ENCODE measurements around the gene ZNF385C.
A peak's percentile ranks its signal among the peaks of the same experiment; 100 is the strongest.

ZNF385C gene

GRCh38 chr17:42052346-42052877 is 45.9 kb downstream of the ZNF385C start:
- no peak overlapping the region for H3K4me3 ChIP-seq (ENCODE audit: low read depth, low read length)
- no peak for DNase-seq (ENCODE audit: low read depth)
- TF ChIP-seq CTCF (IDR thresholded peaks at IDR 0.05; ENCODE audit: control insufficient read depth, extremely low read depth, insufficient read depth) = no peak

- DNase-seq (ENCODE audit: low read depth) = no peak
- H3K4me3 ChIP-seq (ENCODE audit: low read depth, low read length) = no peak overlapping the region
- TF ChIP-seq CTCF (IDR thresholded peaks at IDR 0.05; ENCODE audit: control insufficient read depth, extremely low read depth, insufficient read depth) = no peak
Measured at GRCh38 chr17:42051645-42052044, 46.6 kb downstream of the ZNF385C start.

DNA sequence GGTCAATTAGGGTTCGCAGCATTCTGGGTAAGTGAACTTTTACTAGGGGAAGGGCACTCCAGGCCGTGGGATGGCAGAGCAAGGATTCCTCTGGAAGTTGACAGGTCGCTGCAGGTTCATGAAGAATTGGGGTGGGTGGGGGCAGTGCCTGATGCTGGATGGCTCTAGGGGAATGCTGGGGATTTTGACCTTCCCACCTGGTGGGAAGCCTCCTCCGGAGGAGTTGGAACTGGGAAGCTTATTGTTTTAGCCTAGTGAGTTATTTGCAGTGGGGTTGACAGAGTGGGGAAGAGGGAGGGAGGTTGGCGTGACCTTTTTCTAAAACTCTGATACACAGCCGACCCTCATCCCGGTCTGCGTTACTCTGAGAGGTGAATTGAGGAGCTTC is 47.3 kb downstream of the ZNF385C start:
- peak overlapping the region; percentile 60 for H3K4me3 ChIP-seq (ENCODE audit: low read depth, low read length)
- no peak for DNase-seq (ENCODE audit: low read depth)
- no peak for TF ChIP-seq CTCF (IDR thresholded peaks at IDR 0.05; ENCODE audit: control insufficient read depth, extremely low read depth, insufficient read depth)

DNA sequence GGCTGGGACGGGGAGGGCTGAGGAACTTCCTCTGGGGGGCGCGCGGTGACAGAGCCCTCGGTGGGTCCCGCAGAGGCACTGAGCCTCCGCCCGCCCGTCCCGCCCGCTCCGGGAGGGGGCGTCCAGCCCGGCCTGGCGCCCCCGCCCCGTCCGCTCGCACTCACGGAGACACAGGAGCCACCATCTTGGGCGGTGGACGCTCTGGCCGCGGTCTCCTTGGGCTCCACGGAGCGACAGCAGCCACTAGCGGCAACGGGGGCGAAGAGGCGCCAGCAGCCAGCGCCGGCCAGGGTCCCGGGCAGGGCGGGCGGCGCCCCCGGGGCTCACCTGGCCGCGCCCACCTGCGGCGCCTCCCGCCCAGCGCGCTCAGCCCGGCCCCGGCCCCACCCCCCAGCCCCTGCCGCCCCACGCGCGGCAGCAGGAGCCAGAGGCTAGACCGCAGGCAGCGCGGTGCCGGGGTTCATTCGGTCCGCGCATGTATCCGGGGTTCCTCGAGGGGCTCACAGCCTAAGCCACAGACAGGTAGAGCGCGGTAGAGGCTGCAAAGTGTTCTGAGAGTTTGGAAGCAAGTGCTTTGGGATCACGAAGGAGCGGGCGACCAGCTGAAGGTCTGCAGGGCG is 47.8 kb downstream of the ZNF385C start, which contains the start of gene C17orf113:
Gene C17orf113 (minus strand): TSS at position 209 of the 620 bp plus-strand sequence. CDS start 7,225 bp downstream, outside the sequence.
- DNase-seq (ENCODE audit: low read depth) = no peak
- peak; percentile 59 for TF ChIP-seq CTCF (IDR thresholded peaks at IDR 0.05; ENCODE audit: control insufficient read depth, extremely low read depth, insufficient read depth)
- H3K4me3 ChIP-seq (ENCODE audit: low read depth, low read length) = peak within 1 kb of the TSS; percentile 60

DNA sequence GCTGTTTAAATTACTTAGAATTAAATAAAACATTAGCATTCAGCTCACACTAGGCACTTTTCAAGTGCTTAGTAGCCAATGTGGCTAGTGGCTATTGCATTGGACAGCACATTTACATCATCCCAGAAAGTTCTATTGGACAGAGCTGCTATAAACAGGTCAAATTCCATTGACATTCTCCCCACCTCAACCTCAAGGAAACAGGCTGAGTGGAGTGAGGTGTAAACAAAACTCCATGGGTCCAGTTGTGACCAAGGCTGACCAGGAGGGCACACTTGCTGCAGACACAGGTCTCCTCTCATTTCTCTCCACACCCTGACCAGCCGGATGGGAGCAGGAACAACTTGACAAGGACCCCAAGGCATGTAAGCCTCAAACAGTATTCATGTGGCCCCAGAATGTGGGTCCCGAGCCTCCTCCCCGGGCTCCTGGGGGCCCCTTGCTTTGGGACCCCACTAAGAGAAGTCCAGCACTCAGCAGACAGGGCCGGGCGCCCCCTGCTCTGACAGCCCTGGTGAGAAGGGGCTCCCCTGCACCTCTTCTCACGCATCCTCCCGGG is 48.4 kb downstream of the ZNF385C start:
- no peak for DNase-seq (ENCODE audit: low read depth)
- TF ChIP-seq CTCF (IDR thresholded peaks at IDR 0.05; ENCODE audit: control insufficient read depth, extremely low read depth, insufficient read depth) = no peak
- H3K4me3 ChIP-seq (ENCODE audit: low read depth, low read length) = peak overlapping the region; percentile 60

DNA sequence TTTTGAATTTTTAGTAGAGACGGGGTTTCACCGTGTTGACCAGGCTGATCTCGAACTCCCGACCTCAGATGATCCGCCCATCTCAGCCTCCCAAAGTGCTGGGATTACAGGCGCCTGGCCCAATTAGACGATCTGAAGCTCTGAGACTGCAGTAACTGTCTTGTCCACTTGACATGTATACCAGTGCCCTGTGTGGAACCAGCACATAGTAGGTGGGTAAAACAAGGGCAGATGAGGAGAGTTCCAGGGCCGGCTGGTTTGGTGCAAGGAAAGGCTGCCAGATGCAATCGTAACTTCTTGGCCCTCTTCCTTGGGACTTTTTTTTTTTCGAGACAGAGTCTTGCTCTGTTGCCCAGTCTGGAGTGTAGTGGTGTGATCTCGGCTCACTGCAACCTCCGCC is 50.9 kb downstream of the ZNF385C start:
- H3K4me3 ChIP-seq (ENCODE audit: low read depth, low read length) = no peak overlapping the region
- no peak for DNase-seq (ENCODE audit: low read depth)
- no peak for TF ChIP-seq CTCF (IDR thresholded peaks at IDR 0.05; ENCODE audit: control insufficient read depth, extremely low read depth, insufficient read depth)

Measured in LNCaP clone FGC (cell line).